Measurements from ENCODE around the gene RRP1B. TPM values are rescaled to one million over a fixed set of nuclear protein-coding genes. Genes with fewer than 3 reads are reported as not detected.
A peak's percentile ranks its signal among the peaks of the same experiment; 100 is the strongest.

Gene RRP1B
- total and polyA plus RNA-seq, 2 donors (not counting 1 experiment from before 2014, with no cell fraction given), result 11.7 to 20.3 TPM

- no peak overlapping the region for H3K9ac ChIP-seq (ENCODE audit: insufficient read depth, low read length)
- H3K4me1 ChIP-seq (ENCODE audit: control insufficient read depth, extremely low read depth, insufficient read depth, low read length), result peaks cover 21% of the 10 kb centered on the region
- no peak overlapping the region for H2AFZ ChIP-seq (ENCODE audit: low read length)
- no peaks in the 10 kb centered on the region for H3K27me3 ChIP-seq (ENCODE audit: control insufficient read depth, insufficient read depth, low read length)
- H3K36me3 ChIP-seq (ENCODE audit: control insufficient read depth, insufficient read depth, low read length), result peaks cover 6% of the 10 kb centered on the region
- DNase-seq (ENCODE audit: low read depth in 2 of 2), result no peak
- H3K27ac ChIP-seq (ENCODE audit: insufficient read depth, low read length), result peak overlapping the region; percentile 81
- no peaks in the 10 kb centered on the region for H4K20me1 ChIP-seq (ENCODE audit: control insufficient read depth, extremely low read depth, insufficient read depth, low read length)
- H3K4me2 ChIP-seq (ENCODE audit: extremely low read depth, insufficient read depth, low read length), result peak overlapping the region; percentile 56
- peaks cover 30% of the 10 kb centered on the region for H3K79me2 ChIP-seq (ENCODE audit: control insufficient read depth, insufficient read depth, low read length)
- H3K9me3 ChIP-seq (ENCODE audit: control insufficient read depth, insufficient read depth, low read depth, low read length), result no peaks in the 10 kb centered on the region
- H3K4me3 ChIP-seq (replicated peaks in 1 of 4; ENCODE audit: control extremely low read depth in 1 of 4, insufficient read depth in 1 of 4, low read depth in 3 of 4, low read length in 4 of 4), result no peak overlapping the region
- TF ChIP-seq EZH2 (IDR thresholded peaks at IDR 0.05; ENCODE audit: low read length, missing control alignments) (no peak), CTCF (conservative IDR thresholded peaks at IDR 0.05 in 1 of 2, IDR thresholded peaks at IDR 0.05 in 1 of 2; ENCODE audit: low read depth in 1 of 2, low read length in 2 of 2) (no peak)
Observed at GRCh38 chr21:43734131-43734927, 75.0 kb downstream of the RRP1B start.

GRCh38 chr21:43734928-43735229 is 75.5 kb downstream of the RRP1B start:
- no peak overlapping the region for H3K9ac ChIP-seq (ENCODE audit: insufficient read depth, low read length)
- no peaks in the 10 kb centered on the region for H4K20me1 ChIP-seq (ENCODE audit: control insufficient read depth, extremely low read depth, insufficient read depth, low read length)
- peak overlapping the region; percentile 63 for H3K4me2 ChIP-seq (ENCODE audit: extremely low read depth, insufficient read depth, low read length)

More at GRCh38 chr21:43734928-43735229, 75.5 kb downstream of the RRP1B start:
- TF ChIP-seq EZH2 (IDR thresholded peaks at IDR 0.05; ENCODE audit: low read length, missing control alignments) (no peak), CTCF (conservative IDR thresholded peaks at IDR 0.05 in 1 of 2, IDR thresholded peaks at IDR 0.05 in 1 of 2; ENCODE audit: low read depth in 1 of 2, low read length in 2 of 2) (no peak)
- no peaks in the 10 kb centered on the region for H3K9me3 ChIP-seq (ENCODE audit: control insufficient read depth, insufficient read depth, low read depth, low read length)
- H3K4me1 ChIP-seq (ENCODE audit: control insufficient read depth, extremely low read depth, insufficient read depth, low read length), result peaks cover 19% of the 10 kb centered on the region
- peak overlapping the region; percentile 81 for H3K27ac ChIP-seq (ENCODE audit: insufficient read depth, low read length)
- no peak overlapping the region for H3K4me3 ChIP-seq (replicated peaks in 1 of 4; ENCODE audit: control extremely low read depth in 1 of 4, insufficient read depth in 1 of 4, low read depth in 3 of 4, low read length in 4 of 4)
- H3K36me3 ChIP-seq (ENCODE audit: control insufficient read depth, insufficient read depth, low read length), result peaks cover 6% of the 10 kb centered on the region
- DNase-seq (ENCODE audit: low read depth in 2 of 2), result peak; percentile 71 to 87
- H3K27me3 ChIP-seq (ENCODE audit: control insufficient read depth, insufficient read depth, low read length), result no peaks in the 10 kb centered on the region
- no peak overlapping the region for H2AFZ ChIP-seq (ENCODE audit: low read length)
- peaks cover 26% of the 10 kb centered on the region for H3K79me2 ChIP-seq (ENCODE audit: control insufficient read depth, insufficient read depth, low read length)
